B cell (primary cell): Measurements from ENCODE around the gene ZNF710. TPM values are rescaled to one million over a fixed set of nuclear protein-coding genes. Genes with fewer than 3 reads are reported as not detected.

ENCODE experiments used
- ATAC-seq: fragments of 200-7000 bp; cut with Tn5 transposase; one replicate; pipeline ENCODE4 v1.10.0; 2021; ENCODE audit warnings: low read depth, mild to moderate bottlenecking, moderate number of reproducible peaks, moderate library complexity
- CTCF ChIA-PET: fragments of 350-600 bp; sonication (Branson Sonifier 250); formaldehyde crosslinking; loops from one replicate; lab custom pipeline; 2021; ENCODE audit warnings: antibody characterized with exemption, inconsistent platforms; lab: Charles Lee
- POLR2A ChIA-PET: fragments of 350-600 bp; sonication (Branson Sonifier 250); formaldehyde crosslinking; loops from one replicate; lab custom pipeline; 2021; ENCODE audit warnings: antibody characterized with exemption; lab: Charles Lee
- DNase-seq: peaks from one replicate; pipeline ENCODE4 v3.0.0; 2013
- H2AFZ ChIP-seq: 2 replicates; pipeline ENCODE4 v1.6.1; 2012; ENCODE audit warnings: mild to moderate bottlenecking, low read depth, low read length; ENCODE audit not compliant: insufficient read depth, poor library complexity, severe bottlenecking
- H3K27ac ChIP-seq, 2 donors: 1 replicate in 1 of 2; 2 replicates in 1 of 2; pipeline ENCODE4 v1.5.1; 2012 to 2013; ENCODE audit warnings: low read length in 2 of 2, mild to moderate bottlenecking in 2 of 2, moderate library complexity in 1 of 2
- H3K27me3 ChIP-seq, 4 experiments: fragments of 200-600 bp in 1 of 4; sonication (generic) in 1 of 4; replicated peaks in 1 of 4; 1 replicate in 2 of 4; 2 replicates in 2 of 4; pipeline versions ENCODE4 v1.6.1 to v1.7.0; 2013 to 2016; ENCODE audit warnings: low read length in 3 of 4, mild to moderate bottlenecking in 2 of 4, mixed read lengths in 1 of 4, moderate library complexity in 1 of 4; ENCODE audit not compliant: insufficient read depth in 4 of 4, control insufficient read depth in 3 of 4; ENCODE audit errors: control extremely low read depth in 1 of 4
- H3K36me3 ChIP-seq, 2 experiments: replicated peaks in 1 of 2; 1 replicate in 1 of 2; 2 replicates in 1 of 2; pipeline versions ENCODE4 v1.6.1 to v1.7.1; 2013; ENCODE audit warnings: low read length in 1 of 2; ENCODE audit not compliant: insufficient read depth in 2 of 2, control insufficient read depth in 1 of 2; ENCODE audit errors: control extremely low read depth in 1 of 2, extremely low read depth in 1 of 2
- H3K4me1 ChIP-seq, 2 donors: fragments of 200-600 bp in 1 of 2; sonication (generic) in 1 of 2; 1 replicate in 1 of 2; 2 replicates in 1 of 2; pipeline versions ENCODE4 v1.5.1 to v1.6.1; 2013 to 2017; ENCODE audit warnings: low read length in 2 of 2; ENCODE audit not compliant: control insufficient read depth in 2 of 2, insufficient read depth in 2 of 2
- H3K4me2 ChIP-seq: replicated peaks from 2 replicates; pipeline ENCODE3; 2012; ENCODE audit warnings: mild to moderate bottlenecking, low read depth, low read length; ENCODE audit not compliant: poor library complexity, severe bottlenecking
- H3K4me3 ChIP-seq, 5 experiments: fragments of 200-600 bp in 1 of 5; sonication (generic) in 1 of 5; 1 replicate in 3 of 5; 2 replicates in 2 of 5; pipeline versions ENCODE4 v1.5.1 to v1.7.0; 2011 to 2016; ENCODE audit warnings: low read length in 4 of 5, mild to moderate bottlenecking in 4 of 5, low read depth in 2 of 5, control low read depth in 1 of 5, moderate library complexity in 1 of 5; ENCODE audit not compliant: insufficient read depth in 1 of 5; ENCODE audit errors: control extremely low read depth in 1 of 5, extremely low read depth in 1 of 5
- H3K79me2 ChIP-seq: fragments of 200-600 bp; sonication (generic); one replicate; pipeline ENCODE4 v1.6.0; 2016; ENCODE audit warnings: low read length; ENCODE audit not compliant: control insufficient read depth, insufficient read depth
- H3K9ac ChIP-seq: fragments of 200-600 bp; sonication (generic); 2 replicates; pipeline ENCODE4 v1.6.1; 2017; ENCODE audit warnings: mild to moderate bottlenecking, low read length, moderate library complexity
- H3K9me3 ChIP-seq, 3 donors: one replicate each; pipeline versions ENCODE4 v1.6.1 to v1.7.1; 2013; ENCODE audit warnings: low read length in 2 of 3; ENCODE audit not compliant: control insufficient read depth in 2 of 3, insufficient read depth in 1 of 3; ENCODE audit errors: control extremely low read depth in 1 of 3
- H4K20me1 ChIP-seq: 2 replicates; pipeline ENCODE4 v1.6.0; 2012; ENCODE audit warnings: mild to moderate bottlenecking, low read length; ENCODE audit not compliant: insufficient read depth, control insufficient read depth, poor library complexity, severe bottlenecking
- H3K27ac Mint-ChIP-seq: one replicate; pipeline ENCODE4 v1.8.0; 2021; ENCODE audit warnings: mixed read lengths
- H3K27me3 Mint-ChIP-seq: one replicate; pipeline ENCODE4 v1.8.0; 2021; ENCODE audit warnings: mixed read lengths
- H3K4me1 Mint-ChIP-seq: one replicate; pipeline ENCODE4 v1.8.0; 2021; ENCODE audit warnings: mixed read lengths
- H3K4me3 Mint-ChIP-seq: one replicate; pipeline ENCODE4 v1.8.0; 2021; ENCODE audit warnings: mixed read lengths
- H3K9me3 Mint-ChIP-seq: one replicate; pipeline ENCODE4 v1.8.0; 2022; ENCODE audit warnings: mixed read lengths; ENCODE audit not compliant: insufficient read depth
- EZH2 ChIP-seq: IDR thresholded peaks from 2 replicates; pipeline ENCODE4 v1.6.1; 2012; ENCODE audit warnings: borderline replicate concordance, low read depth, mild to moderate bottlenecking, moderate library complexity, low read length; ENCODE audit not compliant: insufficient read depth, poor library complexity, severe bottlenecking
- WGBS: methylation state at CpG from one replicate; pipeline ENCODE4 v1.1.5; 2013; ENCODE audit warnings: missing lambda C conversion rate; ENCODE audit not compliant: insufficient coverage; 5-methylcytosine and 5-hydroxymethylcytosine counted together
- intact Hi-C: fragments of 100-400 bp; cut with micrococcal nuclease; formaldehyde crosslinking; loops from one replicate; pipeline ENCODE4 v1.10.0; 2022
- polyA plus RNA-seq: library from polyadenylated mRNA; depleted of rRNA; stranded (reverse); fragments of >200 nt; gene quantifications from 2 replicates; pipeline ENCODE4 v1.2.3, GENCODE V29; 2012
- total RNA-seq, 2 donors: library from RNA; stranded (reverse); fragments of 120-200 nt in 1 of 2; gene quantifications; 1 replicate in 1 of 2; 2 replicates in 1 of 2; pipeline versions ENCODE4 v1.2.3 to v1.2.4, GENCODE V29; 2013 to 2022
- TF ChIP-seq, protein P1 (sequence below): fragments of 200-600 bp; IDR thresholded peaks from one replicate; pipeline ENCODE4 v1.8.0; 2022; ENCODE audit warnings: antibody characterized with exemption, mild to moderate bottlenecking

Gene ZNF710
- total and polyA plus RNA-seq, 2 donors (not counting 1 experiment from before 2014, with no cell fraction given), result 8.7 to 38.7 TPM

DNA sequence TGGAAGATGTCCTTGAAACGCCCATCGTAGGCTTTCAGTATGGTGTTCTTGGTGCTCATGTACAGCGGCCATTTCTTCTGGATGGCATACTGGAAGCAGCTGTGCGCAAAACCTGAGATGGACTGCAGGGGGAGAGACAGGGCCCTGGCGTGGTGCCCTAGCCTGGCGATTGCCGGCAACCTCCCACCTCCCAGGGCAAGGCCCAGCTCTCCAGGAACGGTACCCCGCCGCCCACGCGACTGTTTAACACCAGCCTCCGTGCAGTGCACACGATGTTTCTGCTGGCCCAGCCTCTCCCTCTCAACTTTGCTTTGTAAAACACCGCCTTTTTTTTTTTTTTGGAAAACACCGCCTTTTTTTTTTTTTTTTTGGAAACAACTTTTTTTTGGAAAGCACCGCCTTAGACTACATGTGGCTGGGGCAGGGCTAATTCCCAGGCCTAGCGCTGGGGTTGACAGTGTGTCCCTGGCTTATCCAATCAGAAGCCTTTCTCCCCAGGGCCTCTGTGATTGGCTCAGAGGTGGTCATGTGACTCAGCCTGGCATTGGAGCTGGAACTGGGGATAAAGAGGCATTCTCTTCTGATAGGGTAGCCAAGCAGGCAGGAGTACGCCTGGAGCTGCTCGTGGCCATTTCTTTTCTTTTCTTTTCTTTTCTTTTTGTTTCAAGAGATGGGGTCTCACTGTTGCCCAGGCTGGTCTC, 86.5 kb downstream of the ZNF710 start:
- Mint-ChIP-seq H3K27me3 (no peaks in the 10 kb centered on the region), H3K27ac (no peak overlapping the region), H3K4me1 (peaks cover 14% of the 10 kb centered on the region), H3K9me3 (no peaks in the 10 kb centered on the region), H3K4me3 (no peak overlapping the region)
- no peak overlapping the region for H3K4me2 ChIP-seq
- H3K27ac ChIP-seq, result no peak overlapping the region
- intact Hi-C loops, result loop anchor here (1.0 kb wide), 1 partner anchor 327 kb away; no protein-coding TSS in a partner anchor
- no peaks in the 10 kb centered on the region for H3K9me3 ChIP-seq
- TF ChIP-seq EZH2, result no peak
- TF ChIP-seq, protein P1, sequence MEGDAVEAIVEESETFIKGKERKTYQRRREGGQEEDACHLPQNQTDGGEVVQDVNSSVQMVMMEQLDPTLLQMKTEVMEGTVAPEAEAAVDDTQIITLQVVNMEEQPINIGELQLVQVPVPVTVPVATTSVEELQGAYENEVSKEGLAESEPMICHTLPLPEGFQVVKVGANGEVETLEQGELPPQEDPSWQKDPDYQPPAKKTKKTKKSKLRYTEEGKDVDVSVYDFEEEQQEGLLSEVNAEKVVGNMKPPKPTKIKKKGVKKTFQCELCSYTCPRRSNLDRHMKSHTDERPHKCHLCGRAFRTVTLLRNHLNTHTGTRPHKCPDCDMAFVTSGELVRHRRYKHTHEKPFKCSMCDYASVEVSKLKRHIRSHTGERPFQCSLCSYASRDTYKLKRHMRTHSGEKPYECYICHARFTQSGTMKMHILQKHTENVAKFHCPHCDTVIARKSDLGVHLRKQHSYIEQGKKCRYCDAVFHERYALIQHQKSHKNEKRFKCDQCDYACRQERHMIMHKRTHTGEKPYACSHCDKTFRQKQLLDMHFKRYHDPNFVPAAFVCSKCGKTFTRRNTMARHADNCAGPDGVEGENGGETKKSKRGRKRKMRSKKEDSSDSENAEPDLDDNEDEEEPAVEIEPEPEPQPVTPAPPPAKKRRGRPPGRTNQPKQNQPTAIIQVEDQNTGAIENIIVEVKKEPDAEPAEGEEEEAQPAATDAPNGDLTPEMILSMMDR, result no peak
- ATAC-seq, result no peak
- DNase-seq, result no peak
- no peak overlapping the region for H2AFZ ChIP-seq
- peaks cover 17% of the 10 kb centered on the region for H4K20me1 ChIP-seq
- H3K9ac ChIP-seq, result no peak overlapping the region
- H3K79me2 ChIP-seq, result peaks cover 28% of the 10 kb centered on the region
- 97% methylated on average over 17 of the region's 20 CpGs for WGBS
- H3K27me3 ChIP-seq, result no peaks in the 10 kb centered on the region
- ChIA-PET POLR2A (no interaction called here), CTCF (interaction anchor here (0.7 to 8.7 kb wide), 14 partner anchors 9 to 440 kb away, joined by 3 to 101 read pairs (median 7); partner anchors contain the start of genes AP3S2 and IDH2)
- no peaks in the 10 kb centered on the region for H3K4me1 ChIP-seq
- no peak overlapping the region for H3K4me3 ChIP-seq
- H3K36me3 ChIP-seq, result peaks cover 0 to 72% of the 10 kb centered on the region in 2 experiments

DNA sequence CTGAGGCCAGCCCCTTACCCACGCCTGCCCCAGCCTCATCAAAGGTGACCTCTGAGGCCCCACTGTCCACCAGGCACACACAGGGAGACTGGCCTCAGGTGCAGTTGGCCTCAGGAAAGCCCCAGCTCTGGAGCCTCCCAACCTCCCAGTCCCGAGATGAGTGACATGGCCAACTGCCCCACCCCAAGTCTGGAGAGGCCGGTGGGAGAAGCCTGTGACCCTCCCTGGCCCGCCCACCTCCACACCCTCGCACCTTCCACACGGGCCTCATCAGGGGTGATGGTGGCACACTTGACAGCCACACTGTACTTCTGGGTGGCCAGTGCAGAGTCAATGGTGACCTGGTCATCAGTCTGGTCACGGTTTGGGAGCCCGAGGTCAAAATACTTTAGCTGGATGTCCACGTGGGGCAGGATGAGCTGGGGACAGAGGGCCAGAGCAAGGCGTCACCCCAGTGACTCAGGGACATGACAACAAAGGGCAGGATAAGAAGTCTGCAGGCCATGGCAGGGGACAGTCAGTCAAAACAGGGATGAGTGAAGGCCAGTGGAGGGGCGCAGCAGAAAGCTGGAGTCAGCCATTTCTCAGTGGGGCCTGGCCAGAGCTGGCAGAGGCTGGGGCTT, 89.2 kb downstream of the ZNF710 start:
- Mint-ChIP-seq H3K9me3 (no peaks in the 10 kb centered on the region), H3K27ac (no peak overlapping the region), H3K4me1 (peaks cover 8% of the 10 kb centered on the region), H3K4me3 (no peak overlapping the region), H3K27me3 (no peaks in the 10 kb centered on the region)
- H3K27ac ChIP-seq, result no peak overlapping the region
- H3K36me3 ChIP-seq, result peaks cover 2 to 50% of the 10 kb centered on the region in 2 experiments
- peaks cover 17% of the 10 kb centered on the region for H4K20me1 ChIP-seq
- WGBS, result 97% methylated on average over 11 of the region's 11 CpGs
- H3K9me3 ChIP-seq, result no peaks in the 10 kb centered on the region
- no peak overlapping the region for H2AFZ ChIP-seq
- TF ChIP-seq, protein P1, result no peak
- no peak for TF ChIP-seq EZH2
- no peak overlapping the region for H3K4me2 ChIP-seq
- H3K4me3 ChIP-seq, result no peak overlapping the region
- ChIA-PET POLR2A (no interaction called here), CTCF (interaction anchor here (1.0 kb wide), 1 partner anchor 19 kb away, joined by 4 read pairs; no protein-coding TSS in a partner anchor)
- intact Hi-C loops, result no loop called here
- DNase-seq (no peak), ATAC-seq (no peak)
- no peak overlapping the region for H3K9ac ChIP-seq
- peaks cover 56% of the 10 kb centered on the region for H3K79me2 ChIP-seq
- H3K27me3 ChIP-seq, result no peaks in the 10 kb centered on the region
- peaks cover 1 to 3% of the 10 kb centered on the region in 2 donors for H3K4me1 ChIP-seq
